HG03108 (cell line): ENCODE measurements around the gene TSPAN17.
A peak's percentile ranks its signal among the peaks of the same experiment; 100 is the strongest.

Experiments
- ATAC-seq: cut with Tn5 transposase; IDR thresholded peaks from one replicate; pipeline ENCODE4 v1.9.1; 2021; ENCODE audit warnings: moderate library complexity; ENCODE audit not compliant: unreplicated experiment

The TSPAN17 gene

DNA sequence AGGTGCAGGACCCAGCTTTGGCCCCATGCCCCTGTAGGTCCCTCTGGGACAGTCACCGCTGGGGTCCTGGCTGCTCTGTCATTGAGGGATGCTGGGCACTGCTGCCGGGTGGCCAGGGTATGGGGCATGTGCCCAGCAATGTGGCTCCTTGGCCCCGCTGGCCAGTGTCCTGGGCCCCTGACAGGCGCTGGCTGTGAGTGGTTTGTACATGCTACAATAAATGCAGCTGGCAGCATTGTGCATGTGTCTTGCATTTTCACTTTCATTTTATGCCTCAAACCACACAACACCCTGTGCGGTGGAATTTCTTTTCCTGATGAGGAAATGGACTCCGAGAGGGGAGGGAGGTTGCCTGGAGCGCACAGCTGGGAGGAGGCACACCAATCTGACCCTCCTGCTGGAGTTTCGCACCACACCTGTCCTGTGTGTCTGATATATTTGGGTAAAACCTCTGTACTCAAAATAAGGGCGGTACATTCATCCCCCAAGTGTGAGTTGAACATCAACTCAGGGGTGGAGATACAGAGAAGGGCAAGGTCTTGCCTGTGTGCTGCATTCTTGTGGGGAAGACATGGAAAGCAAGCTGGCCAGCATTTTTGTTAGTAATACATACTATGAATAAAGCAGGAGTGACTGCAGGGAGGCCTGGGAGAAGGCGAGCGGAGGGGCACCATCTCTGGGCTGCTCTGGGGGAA is 11.7 kb downstream of the TSPAN17 start:
- ATAC-seq: no peak

DNA sequence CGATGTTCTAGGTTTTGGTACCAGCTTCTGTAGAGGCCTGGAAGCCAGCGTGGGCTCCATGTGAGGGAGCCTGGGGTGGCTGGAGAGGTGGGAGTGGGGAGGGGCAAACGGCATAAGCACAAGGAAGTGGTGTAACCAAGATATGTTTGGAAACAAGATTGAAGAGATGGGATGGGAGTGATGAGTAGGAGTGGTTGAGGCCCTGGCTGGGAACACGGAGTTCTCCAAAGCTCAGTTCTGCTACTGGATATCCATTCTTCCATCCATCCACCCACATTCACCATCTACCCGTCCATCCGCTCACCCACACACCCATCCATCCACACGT is 12.2 kb downstream of the TSPAN17 start:
- ATAC-seq: no peak

DNA sequence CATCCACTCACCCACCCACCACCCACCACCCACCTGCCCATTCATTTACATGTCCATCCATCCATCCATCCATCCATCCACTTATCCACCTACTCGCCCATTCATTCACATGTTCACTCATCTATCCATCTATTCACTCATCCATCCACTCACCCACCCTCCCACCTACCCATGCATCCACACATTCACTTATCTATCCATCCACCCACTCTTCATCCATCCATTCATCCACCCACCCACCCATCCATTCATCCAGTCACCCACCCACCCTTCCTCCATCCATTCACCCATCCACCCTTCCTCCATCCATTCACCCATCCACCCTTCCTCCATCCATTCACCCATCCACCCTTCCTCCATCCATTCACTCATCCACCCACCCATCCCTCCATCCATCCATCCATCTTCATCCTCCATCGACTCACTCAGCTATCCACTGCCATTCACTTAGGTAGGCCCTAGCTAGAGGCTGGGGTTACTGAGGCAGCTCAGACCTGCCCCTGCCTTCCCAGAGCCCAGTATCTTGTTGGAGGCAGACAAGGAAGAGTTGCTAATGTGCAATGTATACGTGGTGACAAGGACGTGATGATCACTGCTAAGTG is 12.7 kb downstream of the TSPAN17 start:
- ATAC-seq: no peak

DNA sequence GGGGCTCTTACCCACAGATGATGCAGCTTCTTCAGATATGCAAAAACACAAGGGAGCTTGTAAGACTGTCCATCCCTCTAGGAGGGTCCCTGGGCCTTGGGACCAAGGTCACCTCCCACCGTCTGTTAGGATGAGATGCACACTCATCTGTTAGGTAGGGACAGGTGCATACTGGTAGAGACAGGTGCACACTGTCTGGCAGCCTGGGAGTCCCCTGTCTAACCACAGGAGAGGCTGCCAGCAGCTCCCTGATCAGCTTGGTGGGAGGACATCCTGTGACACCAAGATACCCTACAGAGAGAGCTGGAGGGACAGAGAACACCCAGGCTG is 13.2 kb downstream of the TSPAN17 start:
- ATAC-seq: no peak

DNA sequence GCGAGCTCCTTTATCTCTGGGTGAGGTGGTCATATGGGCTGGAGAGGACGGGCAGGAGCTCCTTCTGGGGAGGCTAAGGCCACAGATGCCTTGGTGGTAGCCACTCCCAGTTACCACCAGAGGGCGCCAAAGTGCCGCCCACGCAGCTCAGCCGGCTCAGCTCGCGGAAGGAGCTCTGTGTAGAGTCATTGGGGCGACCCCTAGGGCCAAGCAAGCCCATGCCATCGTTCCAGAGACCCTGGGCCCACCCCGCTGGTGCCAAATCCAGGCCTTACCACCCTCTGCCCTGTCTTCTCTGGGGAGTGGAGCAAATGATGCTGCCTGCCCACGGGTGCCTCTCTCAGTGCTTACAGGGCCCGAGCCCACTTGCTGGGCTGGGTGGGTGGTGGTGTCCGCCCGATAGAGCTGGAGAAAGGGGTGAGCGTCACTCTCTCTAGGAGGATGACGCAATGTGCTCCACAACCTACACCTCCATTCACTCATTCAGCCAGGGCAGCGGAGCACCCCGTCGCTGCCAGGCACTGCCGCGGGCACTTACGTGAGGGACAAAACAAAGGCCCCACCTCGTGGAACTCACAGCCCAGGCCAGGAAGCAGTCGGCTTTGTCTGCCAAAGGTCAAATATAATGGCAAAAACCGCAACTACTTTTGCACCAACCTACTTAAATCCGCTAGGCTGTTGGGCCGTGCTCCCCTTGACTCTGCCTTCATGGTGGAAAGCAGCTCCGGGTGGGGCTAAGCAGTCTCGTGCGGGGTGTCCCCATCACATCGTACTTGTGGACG is 13.8 kb downstream of the TSPAN17 start:
- no peak for ATAC-seq

DNA sequence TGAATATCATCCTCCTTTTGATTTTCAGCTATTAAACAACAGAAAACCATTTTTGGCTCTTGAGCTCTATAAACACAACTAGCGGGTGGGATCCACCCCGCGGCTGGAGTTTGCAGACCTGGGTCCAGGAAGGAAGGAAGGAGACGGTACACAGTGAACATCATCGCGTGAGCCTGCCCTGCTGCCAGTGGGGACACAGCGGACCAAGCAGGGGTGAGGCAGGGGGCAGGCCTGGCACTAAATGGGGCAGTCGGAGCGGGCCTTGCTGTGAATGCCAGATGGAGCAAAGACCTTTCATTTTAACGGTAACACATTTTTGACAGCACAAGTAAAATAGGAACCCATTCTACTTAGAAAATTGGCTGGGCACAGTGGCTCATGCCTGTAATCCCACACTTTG is 14.4 kb downstream of the TSPAN17 start:
- no peak for ATAC-seq

DNA sequence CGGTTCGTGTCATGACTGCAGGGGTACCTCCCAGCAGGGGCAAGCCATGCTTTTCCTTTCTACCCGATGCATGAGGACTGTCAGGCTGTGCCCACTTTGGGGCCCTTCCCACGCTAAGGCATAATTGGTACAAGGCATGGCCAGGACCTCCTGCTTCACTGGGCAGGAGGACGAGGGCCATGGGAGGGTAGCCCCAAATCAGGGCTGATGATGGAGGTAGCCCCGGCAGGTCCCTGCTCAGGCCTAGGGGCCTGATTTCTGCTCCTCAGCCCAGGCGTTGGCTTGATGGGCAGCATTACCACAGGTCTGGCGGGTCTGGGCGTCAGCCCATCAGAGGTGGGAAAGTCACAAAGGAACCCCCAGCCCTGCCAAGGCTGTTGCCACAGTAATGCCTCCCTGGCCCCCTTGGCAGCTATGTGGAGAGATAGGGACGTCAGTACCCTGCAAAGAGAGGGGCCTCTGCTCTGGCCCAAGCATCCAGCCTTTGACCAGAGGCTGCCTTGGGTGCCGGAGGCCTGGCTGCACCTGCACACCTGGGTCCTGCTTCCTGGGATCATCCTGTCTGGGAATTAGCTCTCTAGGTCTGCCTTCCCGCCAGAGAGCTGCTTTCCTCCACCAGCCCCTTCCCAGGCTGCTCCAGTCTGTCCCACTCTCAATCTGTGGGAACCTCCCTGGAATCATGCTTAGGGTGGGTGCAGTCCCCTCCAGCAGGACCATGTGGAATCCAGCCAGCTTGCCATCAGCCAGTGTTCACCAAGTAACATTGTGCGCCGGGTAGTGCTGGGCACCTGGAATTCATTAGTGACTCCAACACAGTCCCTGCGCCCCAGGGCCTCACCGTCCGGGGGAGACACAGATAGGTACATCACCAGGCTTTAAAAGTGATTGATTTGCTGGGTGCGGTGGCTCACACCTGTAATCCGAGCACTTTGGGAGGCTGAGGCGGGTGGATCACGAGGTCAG is 15.4 kb downstream of the TSPAN17 start:
- no peak for ATAC-seq

DNA sequence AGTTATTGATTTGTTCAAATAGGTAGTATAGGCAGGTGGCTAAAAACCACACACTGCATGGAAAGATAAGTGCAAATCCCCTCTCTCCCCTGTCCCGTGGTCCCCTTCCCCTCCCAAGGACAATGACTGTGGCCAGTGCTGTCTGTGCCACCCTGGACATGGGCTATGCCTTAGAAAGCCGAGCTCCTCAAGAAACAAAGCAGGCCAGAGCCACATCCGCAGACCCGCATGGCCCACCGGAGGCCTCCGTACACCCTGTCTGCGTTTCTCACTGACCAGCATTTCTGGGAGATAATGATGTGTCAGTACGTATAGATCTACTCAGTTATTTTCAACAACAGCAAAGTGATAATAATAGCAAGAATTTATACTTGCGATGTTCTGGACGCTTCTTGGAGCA is 16.3 kb downstream of the TSPAN17 start:
- no peak for ATAC-seq

DNA sequence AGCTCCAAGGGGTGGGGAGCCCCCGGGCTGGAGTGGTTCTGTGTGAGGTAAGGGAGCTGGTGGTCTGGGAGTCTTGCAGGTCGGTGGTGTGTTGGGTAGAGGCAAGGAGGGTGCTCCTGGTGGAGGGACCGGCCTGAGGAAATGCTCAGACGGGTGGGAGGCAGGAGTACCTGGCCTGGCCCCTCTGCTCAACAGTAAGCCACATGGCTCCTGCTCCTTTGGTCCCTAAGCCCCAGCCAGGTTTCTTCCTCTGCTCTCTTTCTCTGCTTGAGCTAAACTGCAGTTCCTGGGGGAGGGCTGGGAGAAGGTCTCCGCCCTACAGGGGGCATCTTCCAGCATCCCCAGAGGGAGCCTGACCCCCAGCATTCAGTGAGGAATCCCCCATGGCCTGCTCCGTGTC is 17.2 kb downstream of the TSPAN17 start:
- ATAC-seq: no peak

DNA sequence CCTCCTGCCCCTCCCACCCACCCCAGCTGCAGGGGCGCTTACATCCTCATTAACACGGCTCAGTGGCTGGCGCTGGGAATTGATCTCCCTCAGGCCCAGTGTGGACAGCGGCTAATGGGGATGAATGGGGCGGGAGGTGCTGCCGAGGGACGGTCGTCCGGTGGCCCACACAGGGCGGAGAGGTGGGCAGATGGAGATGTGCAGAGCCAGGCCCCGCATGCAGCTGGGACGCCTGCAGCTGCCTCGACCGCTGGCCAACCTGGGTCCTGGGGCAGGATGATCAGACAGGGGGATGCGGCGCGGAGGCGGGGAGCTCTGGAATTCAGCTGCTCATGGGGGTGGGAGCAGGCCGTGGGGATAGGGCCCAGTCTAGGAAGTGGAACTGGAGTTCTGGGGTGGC is 17.6 kb downstream of the TSPAN17 start:
- no peak for ATAC-seq

DNA sequence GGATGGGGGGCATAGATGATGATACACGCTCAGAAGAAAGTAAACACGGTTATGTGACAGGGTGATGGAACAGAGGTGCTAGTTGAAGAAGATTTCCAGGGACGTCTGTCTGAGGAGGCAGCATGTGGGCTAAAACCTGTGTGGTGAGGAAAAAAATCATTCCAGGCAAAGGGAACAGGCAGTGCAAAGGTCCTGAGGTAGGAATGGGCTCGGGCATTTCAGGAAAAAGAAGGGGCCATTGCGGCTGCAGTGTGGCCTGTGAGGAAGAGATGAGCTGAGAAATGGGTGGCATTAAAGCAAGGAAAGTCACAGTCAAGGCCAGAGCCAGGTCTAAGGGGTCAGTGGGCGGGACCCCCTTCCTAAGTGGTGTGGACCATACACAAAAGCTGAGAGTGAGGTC is 18.2 kb downstream of the TSPAN17 start:
- ATAC-seq: no peak

DNA sequence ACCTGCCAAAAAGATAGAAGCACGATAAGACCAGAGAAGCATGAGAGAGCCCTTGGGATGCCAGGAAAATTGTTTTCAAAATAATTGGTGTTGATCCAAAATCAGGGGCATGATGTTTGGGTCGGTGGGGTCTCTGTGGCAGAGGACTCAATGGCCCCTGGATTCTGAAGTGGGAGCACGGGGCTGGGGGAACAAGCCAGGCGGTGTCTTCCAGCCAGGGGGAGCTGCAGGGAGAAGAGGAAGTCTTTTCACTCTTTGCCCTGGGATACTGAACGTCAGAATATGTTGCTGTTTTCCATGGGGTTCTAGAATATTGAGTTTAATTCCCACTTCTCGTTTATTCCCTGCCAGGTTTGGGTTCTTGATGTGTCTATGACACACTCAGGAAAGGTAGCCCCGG is 20.4 kb downstream of the TSPAN17 start:
- ATAC-seq: no peak

DNA sequence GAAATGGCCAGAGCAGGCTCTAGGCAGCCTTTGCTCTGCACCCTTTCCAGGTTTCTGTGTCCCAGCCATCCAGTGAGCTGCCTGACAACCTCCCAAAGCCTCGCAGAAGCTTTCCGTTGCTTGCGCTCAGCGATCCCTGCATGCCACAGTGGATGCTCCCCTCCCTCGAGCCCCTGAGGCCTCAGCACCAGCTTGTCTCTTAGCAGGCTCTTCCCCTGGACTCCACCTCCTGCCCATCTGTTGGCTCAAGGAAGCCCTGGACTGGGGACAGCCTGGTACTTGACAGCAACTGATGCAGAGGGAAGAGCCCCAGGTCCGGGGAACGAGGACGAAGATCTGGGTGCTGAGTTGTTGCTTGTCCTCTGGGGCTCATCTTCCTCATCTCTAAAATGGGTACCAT is 23.2 kb downstream of the TSPAN17 start:
- ATAC-seq: no peak

DNA sequence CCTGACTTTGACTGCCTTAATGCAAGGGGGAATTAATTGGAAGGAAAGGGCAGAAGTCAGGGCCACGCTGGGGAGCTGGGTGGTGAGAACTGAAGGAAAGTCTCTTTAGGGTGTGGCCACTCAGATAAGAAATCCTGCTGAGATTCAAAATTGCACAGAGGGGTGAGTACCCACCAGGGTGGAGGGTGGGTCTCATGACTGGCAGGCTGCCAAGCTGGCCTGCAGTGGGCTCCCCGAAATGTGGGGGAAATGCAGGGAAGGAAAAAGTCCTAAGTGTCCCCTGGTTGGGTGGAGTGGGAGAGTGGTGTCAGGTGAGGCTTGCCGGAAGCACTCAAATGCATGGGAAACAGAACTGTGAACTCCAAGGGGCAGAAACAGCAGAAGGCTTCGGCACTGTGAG is 24.1 kb downstream of the TSPAN17 start:
- ATAC-seq: no peak

DNA sequence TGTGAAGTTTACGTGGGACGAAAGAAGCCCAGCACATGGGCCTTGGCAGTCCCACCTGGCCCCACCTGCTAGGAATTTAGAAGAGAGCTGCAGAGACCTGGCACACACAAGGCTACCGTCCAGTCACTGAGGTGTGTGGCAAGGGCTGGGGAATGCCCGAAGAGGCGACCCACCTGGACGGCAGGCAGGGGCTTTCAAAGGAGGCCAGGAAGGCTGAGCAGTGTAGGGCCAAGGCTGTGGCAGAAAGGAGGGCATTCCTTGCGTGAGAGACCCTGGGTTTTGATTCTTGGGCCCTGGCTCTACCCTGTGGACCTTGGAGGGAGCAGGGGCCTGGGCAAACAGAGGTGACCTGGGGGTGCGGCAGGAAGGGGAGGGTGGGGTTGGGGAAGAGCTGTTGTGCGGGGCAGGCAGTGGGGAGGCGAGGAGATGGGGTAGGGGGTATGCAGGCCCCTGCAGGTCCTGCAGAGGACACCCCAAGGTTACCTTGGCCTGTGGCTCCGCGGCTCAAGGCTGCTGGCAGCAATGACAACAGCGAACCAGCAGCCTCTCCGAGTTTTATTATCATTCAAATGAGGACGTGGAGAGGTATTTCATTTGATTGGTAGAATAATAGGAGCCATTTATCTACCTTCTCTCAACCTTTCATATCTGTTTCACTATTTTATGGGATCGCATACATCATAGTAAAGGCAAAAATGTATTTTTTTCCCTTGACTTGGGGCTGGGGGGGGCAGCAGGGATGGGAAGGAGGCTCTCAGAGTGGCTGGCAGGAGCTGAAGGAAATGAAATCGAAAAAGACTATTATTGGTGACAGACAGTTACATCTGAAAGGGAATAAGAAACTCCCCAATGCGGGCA is 24.8 kb downstream of the TSPAN17 start:
- no peak for ATAC-seq

DNA sequence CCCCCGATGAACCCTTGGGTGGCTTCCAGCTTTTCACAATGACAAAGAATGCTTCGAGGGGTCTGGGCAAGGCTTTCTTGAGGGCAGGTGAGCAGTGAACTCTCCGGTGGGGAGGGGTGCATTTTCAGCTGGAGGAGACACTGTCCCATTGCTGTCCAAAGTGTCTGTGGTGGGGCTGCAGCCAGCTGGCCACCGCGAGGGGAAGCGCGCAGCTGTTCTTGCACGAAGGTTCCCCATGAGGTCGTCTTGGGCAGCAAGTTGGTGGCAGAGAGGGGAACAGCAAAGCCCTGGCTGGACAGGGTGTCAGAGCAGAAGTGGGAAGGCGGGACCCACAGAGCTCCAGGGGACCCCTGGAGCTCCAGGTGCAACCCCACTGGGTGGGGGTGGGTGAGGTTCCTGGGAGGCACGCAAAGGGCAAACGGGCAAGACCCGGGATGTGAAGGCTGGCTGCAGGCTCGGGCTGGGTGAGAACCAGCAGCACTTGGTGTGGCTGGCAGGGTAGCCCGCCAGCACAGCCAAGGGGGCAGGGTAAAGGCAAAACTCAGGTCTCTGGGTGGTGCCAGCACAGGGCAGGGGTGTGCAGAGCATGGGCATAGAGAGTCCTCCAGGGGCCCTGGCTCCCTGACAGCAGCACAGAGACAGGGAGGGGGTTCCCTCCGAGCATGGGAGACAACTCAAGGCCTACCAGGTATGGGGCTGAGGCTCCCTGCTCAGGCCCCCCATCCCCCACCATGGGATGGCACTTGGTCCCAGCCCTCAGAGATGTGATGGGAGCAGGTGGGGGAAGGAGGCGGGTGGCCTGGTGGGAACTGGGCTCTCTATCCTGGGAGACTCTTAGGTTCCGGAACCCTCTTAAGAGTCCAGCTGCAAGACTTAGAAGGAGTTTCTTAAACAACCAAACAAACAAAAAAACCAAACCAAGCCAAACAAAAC is 26.6 kb downstream of the TSPAN17 start:
- no peak for ATAC-seq

DNA sequence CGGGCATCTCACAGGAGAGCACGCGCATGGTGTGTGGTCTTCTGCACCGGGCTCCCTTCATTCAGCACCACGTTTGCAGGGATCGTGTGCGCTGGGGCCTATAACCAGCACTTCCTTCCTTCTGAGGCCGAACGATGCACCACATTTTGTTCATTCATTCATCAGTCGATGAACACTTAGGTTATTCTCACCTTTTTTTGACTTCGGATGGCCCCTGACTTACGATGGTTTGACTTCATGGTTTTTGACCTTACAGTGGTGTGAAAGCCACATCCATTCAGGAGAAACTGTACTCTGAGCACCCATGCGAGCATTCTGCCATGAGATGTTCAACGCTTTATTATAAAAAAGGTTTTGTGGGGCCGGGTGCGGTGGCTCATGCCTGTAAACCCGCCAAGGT is 27.5 kb downstream of the TSPAN17 start:
- ATAC-seq: no peak

DNA sequence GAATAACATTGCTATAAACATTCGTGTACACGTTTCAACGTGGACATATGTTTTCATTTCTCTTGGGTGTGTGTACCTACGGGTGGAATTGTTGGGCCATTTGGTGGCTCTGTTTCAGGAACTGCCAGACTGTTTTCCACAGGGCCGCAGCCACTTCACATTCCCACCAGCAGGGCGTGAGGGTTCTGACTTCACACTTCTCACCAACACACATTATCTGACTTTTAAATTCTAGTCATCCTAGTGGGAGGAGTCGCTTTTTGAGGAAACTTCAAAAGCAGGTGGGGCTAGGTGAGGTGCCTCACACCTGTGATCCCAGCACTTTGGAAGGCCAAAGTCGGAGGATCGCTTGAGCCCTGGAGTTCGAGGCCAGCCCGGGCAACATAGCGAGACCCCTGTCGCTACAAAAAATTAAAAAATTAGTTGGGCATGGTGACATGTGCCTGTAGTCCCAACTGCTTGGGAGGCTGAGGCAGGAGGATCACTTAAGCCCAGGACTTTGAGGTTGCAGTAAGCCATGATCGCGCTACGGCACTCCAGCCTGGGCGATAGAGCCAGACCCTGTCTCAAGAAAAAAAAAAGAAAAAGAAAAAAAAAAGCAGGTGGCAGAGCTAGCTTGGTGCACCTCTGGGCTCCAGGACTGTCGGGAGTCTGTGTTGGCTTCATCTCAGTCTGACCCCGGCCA is 28.5 kb downstream of the TSPAN17 start:
- no peak for ATAC-seq

DNA sequence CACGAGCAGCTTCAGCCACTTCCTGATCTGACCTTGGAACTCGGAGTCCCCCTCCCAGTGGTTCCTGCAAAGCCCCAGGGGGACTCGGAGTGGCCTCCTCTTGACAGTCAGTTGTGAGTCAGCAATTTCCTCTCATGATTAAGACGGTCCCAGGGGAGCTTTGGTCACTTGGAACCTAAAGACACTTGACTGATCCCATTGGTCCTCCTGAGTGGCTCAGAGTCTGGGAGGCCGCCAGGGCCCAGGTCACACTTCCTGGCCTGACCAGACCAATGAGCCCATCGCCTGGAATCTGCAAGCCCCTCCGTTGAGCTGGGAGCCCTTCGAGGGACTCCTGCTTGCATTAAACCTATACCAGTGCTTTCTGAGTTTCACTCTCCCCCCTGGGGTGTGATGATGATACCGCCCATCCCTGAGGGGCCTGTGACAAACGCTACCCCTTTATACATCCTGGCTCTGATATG is 29.1 kb downstream of the TSPAN17 start:
- ATAC-seq: peak; percentile 75
